Non-pigmented ciliary epithelial cell (primary cell): ENCODE data around the gene KLHL13.
"Not testable (repeated sequence)": the region's sequence is repeated elsewhere in the genome, so short reads cannot be mapped to it uniquely, and the experiment has no call there.

Experiments used
- DNase-seq: peaks from one replicate; pipeline ENCODE4 v3.0.0-alpha.2; 2010; ENCODE audit warnings: low read depth

Gene KLHL13

DNA sequence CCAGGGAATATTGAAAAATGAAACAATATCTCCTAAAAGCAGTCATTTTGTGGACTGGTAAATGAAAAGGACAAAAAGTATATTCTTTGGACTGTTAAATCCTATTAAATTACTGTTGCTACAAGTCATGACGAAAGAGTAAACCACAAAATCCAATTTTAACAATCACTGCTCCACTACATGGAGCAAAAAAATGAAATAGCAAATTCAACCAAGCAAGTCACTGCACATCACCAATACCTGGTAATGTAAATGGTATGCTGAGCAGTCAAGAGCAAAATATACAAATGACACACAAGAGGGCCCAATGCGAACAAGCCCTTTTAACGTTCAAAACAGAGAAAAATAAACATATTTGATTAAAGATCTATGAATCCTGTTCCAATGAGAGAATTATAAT lies 126.2 kb downstream of the KLHL13 start:
- no peak for DNase-seq

DNA sequence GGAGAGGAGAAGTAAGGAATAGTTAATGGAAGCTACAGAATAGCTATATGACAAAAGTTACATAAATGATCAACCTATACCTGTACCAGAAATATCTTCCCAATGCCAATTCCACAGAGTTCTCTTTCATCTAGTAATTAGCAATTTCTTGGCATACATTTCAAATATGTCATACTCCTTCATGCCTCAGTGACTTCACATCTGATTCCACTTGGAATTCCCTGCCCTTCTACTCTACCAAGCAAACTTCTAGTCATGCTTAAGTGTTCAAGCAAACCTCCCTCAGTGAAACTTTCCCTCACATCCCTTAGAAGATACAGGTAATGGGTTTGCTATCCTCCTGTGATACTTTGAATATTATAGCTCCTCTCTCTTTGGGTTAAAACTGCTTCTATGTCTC lies 127.1 kb downstream of the KLHL13 start:
- DNase-seq, result no peak

DNA sequence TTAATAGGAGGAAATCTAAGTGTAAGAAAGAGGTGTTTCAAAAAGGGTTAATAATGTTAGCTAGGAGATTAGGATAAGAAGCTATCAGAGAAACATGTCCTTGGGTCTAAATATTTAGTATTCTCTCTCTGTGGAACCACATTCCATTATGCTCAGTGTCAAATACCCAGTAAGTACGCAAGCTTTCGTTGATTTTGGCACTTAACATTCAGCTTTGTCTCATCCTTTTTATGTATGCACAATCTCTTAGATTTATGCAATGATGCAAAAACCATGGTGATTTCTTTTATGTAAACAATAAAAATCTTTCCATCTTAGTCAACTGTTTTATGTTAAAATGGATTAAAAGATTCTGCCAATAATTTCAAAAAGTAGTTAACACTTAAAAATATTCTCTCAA lies 129.2 kb downstream of the KLHL13 start:
- DNase-seq, result no peak

DNA sequence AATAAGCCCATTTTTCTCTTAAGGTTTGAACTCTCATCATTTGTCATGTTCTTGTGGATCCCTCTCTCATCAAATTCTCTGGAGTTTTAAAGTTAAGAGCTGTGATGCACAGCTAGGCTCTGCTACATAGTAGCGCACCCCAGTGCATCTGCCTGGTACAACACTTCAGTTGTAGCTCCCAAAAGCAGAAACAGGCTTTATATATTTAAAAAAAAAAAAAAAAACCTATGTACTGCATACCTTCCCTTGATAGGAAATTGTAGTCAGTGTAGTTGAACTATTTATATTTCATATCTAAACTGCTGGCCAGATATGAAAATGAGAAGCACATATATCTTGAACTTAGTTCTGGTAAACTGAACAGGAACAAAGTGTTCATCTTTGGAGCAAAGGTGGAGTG lies 131.4 kb downstream of the KLHL13 start:
- no peak for DNase-seq

DNA sequence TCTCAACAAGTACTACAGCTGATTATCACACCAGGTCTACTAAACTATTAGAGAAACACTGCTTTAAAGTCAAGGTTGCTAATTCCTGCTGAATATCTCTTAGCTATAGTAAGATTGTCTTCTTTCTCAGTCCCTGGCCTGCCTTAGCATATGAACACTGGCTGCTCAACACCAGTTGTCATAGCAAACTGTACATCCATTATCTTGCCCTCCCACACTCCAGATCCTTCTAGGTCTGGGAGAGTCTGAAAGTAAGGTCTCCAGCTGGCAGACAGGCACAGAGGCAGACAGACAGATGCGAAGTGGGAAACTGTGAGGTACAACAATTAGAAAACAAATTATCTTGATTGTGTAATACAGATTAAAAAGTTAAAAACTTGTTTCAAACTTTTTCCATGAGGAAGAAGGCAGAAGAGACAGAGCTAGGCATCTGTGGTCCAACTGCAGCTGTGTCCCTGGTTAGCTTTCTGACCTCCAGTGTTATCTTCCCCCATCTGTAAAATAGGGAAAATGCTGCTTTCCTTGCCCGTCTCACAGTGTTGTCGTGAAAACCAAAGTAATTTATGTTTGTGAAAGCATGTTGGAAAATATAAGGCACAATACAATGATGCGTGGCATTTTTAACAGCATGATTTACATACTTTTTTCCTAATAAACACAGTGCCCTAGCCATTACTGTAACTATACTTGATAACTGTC lies 133.8 kb downstream of the KLHL13 start:
- DNase-seq, result no peak

DNA sequence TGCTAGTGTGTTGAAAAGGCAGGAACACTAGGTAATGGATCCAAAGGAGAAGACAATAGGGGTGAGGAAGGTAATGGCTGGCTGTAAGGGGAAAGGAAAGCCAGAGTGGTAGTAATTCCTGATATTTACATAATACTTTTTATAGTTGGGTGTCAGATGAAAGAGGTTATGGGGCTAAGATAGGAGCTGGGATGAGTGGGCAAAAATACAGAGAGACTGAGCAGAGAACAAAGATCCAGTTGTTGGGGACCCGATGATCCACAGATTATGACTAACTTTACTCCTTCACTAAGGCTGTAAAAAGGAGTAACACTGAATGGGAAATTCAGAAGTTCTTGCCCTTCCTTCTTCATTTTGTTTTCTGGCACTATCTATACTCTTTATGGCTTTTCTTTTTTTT lies 138.2 kb downstream of the KLHL13 start:
- no peak for DNase-seq

DNA sequence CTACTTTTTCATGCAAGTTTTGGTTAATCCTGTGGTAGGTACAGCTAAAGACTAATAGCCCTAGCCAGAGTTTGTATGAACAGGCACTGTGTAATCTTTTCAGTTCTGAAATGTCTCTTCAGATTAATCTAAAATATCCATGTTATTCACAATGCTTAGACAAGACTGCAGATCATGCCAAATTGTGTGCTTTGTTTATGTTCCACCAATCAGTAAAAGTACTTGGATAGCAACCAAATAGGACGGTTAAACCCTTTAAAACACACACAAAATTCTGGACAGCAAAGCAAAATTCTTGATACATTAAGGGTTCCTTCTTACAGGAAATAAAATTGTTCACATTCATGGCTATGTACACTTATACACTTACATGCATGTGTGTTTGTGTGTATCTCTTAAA lies 139.1 kb downstream of the KLHL13 start:
- no peak for DNase-seq

DNA sequence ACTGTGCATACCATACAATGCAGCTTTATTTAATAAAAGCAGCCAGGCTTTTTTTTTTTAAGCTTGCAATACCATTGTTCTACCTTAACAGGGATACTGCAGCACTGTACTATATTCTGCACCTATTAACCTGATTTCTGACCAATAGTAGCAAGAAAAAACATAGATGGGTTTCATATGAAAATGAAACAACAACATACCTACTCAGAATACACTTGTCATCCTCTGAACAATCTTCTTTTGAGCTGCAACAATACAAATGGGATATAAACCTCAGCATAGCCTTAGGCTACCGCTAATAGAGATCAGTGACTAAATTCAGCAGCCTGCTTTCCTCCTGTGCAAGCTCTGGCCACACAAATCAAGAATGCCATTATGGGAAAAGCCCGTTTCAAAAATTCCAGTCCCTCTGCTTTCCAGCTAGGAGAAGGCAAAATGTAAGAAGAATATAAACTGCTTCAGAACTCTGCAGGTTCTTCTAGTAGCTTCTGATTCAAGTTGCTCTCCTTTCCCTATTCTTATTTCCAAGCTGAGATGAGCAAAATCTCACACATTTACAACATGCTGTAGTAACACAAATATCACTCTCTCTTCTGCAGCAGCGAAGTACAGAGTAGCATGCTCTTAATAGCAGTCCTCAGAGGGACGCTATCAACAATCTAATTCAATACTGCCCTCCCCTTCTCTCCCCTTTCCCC lies 143.4 kb downstream of the KLHL13 start:
- DNase-seq, result no peak

DNA sequence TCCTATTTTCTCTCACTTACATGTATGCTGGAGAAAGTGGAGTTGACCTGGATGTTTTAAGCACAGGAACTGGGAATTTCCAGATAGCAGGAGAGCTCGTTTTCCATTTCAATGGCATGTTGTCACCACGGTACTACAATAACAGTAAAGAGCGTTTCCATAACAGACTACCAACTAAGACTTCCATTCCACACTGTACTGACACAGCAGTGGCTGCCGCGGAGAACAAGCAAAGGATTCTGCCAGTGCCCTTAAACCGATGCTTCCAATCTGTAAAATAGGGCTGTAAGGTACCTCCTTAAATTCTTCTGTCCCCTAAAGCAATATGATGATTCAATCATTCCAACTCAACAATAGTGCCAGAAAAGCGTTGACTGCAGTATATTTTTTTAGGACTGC lies 143.9 kb downstream of the KLHL13 start:
- no peak for DNase-seq

DNA sequence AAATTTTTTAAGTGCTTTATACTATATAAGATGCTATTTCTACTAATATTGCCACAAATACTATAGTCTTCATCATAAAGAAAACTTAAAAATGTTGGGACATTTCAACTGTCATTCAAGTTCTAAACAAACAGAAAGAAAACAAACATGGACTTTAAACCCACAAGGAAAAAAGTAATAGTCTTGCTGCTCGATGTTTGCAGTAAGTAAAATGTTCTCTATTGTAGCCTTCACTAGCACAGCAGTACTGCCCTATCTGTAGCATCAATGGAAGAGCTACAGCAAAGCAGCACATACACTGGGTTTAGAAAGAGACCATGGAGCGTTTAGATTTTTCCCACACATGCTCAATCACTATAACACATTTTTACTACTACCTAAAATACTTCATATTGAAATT lies 146.8 kb downstream of the KLHL13 start:
- no peak for DNase-seq

DNA sequence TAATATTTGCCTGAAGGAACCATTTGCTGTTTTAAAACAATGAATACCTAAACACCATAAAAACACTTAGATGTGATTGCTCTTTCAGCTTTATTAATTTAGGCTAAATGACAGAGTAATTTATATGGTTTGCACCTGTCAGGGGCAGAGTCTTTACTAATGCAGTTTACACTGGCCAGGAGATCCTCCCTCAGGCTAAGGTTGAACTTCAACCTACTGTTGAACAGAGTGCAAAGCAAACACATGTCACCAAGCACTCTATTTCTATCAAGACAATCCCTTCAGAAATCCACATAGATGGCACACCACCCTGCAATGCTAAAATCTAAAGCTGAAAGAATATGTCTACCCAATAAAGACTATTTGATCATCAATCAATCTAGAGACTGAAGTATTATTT lies 147.3 kb downstream of the KLHL13 start:
- no peak for DNase-seq

DNA sequence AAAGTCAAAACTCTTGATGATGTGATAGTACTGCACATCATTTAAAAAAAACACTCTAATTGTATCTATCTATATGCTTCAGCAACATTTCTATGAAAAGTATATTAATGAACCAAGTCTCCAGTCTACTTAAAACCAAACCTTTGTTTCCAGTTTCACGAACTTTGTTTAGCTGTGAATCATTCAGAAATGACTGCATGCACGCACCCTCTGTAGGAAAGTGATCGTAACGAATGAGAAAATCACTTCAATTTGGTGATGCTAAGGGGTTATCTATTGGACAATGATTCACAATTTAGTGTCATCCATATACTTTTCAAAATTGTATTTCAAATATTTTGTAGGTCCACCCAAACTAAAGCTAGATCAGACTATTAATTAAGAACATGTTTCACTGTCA lies 157.6 kb downstream of the KLHL13 start:
- no peak for DNase-seq

DNA sequence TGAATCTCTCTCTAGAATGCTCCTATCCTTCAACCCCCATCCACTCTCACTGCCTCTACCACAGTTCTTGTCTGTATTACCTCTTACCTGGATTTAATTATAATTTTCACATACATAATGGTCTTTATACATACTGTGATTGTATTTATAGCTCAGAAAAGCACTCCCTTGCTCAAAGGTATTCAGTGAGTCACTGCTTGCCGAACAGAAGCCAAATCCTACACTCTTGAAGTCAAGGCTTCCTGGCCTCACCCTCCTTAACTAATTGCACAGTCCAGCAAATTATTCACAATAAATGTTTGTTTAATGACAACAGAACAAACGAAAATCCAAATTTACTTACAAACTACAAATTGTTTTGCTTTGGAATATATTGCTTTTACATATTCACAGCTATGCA lies 159.5 kb downstream of the KLHL13 start:
- DNase-seq, result no peak

DNA sequence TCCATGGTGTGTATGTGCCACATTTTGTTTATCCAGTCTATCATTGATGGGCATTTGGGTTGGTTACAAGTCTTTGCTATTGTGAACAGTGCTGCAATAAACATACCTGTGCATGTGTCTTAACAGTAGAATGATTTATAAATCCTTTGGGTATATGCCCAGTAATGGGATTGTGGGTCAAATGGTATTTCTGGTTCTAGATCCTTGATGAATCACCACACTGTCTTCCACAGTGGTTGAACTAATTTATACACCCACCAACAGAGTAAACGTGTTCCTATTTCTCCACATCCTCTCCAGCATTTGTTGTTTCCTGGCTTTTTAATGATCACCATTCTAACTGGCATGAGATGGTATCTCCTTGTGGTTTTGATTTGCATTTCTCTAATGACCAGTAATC lies 177.3 kb downstream of the KLHL13 start:
- DNase-seq, result not testable (repeated sequence)

DNA sequence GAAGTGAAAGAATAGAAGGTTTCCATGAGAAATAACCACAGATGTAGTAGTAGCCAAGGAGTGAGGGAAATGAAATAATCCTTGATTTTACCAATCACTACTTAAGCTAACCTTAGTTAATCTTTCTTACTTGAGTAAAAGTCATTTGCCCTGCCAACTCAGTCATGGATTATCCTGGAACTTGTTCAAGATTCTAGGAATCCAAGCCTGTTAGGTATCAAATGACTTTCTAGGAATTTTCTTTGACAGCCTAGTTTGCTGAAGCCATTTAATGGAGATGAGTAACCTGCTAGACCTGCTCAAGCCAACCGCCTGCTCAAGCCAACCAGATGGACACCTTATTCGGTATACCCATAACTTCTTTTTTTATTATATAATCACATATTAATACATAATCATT lies 180.5 kb downstream of the KLHL13 start:
- no peak for DNase-seq

DNA sequence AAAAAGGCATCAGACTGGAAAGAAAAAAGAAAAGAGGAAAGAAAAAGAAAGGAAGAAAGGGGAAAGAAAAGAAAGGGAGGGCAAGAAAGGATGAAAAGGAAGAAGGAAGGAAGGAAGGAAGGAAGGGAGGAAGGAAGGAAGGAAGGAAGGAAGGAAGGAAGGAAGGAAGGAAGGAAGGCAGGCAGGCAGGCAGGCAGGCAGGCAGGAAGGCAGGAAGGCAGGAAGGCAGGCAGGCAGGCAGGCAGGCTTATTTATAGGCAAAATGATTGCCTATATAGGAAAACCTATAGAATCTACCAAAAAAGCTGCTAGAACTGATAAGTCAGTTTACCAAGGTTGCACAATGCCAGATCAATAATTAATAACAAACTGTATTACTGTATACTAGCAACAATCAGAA lies 186.5 kb downstream of the KLHL13 start:
- DNase-seq, result not testable (repeated sequence)

DNA sequence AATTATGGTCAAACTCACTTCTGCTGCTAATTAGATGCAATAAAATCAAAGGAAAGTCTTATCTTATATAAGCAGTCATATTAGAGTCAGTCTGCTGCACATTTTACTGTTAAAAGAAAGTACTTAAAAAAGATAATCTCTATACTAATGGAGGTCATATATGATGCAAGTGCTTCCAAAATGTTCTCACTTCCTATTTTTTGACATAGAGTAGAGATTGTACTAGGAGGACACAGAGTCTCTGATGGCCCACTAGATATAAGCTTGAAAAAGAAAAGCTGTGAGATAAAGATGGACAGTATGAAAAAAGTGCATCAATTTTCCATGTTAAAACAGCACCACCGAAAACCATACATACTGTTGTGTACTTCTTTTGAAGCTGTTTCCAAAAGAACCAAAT lies 196.9 kb downstream of the KLHL13 start:
- no peak for DNase-seq

DNA sequence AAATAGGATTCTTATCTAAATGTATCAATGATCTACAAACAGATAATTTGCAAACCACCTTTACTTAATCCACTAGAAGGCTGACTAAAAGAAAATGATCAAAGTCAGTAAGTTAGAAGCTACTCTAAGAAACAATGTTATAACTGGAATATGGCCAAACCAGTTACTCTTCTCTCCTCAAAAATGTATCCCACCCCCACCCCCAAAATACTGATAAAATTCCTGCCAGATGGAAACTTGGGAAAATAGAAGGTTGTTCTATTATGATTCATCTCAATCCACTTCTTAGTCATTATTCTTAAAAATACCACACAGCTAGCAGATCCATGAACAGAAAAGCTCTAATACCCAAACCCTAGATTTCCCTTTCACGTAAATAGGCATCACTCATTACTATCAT lies 206.4 kb downstream of the KLHL13 start:
- DNase-seq, result no peak

DNA sequence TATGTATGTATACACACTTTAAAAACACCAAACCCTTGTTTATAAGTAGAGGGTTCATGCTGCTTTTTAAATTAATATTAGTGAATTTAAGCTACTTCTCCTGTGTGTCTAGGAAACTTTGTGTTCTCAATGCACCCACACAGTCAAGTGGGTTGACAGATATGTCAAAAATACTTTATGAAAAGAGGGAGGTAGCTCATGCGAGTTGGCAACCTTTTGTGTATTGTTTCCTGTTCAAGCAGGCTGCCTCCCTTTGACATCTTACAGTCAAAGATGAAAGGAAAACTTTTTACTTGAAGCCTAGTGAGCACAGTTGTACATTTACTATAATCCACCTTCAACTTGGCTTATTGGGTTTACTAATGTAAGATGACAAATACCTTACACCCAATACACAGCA lies 218.4 kb downstream of the KLHL13 start:
- DNase-seq, result no peak

DNA sequence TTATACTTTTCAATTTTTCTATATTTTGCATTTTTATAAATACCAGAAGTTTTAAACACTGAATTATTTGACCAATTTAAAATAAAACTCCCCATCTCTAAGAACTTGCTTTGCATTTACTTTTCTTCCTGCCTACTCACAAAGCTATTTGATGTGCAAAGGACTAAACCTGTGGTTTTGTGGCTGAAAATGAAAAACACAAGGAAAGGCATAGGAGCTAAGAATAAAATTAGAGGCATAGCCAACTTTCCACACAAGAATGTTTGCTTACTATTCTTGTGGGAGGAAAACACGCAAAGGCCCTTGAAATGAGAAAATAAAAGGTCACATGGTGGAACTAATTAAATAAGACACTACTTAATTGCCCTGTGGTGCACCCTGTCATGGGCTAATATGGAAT lies 221.2 kb downstream of the KLHL13 start:
- DNase-seq, result no peak

DNA sequence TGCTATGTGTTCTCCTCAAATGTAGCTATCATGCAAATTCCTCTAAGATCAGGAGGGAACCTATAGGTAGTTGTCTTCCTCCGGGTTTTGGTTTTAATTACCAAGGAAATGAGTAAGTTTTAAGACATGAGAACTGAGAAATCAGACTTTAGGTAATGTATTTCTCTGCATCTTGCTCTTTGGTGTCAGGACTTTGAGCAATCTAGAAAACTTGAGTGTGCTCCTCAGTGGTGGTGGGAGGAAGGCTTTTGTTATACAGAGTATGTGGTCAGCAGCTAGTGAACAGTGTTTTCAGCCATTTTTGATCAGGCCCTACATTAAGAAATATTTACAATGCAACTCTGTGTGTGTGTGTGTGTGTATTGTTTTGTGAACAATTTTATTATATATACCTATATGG lies 224.1 kb downstream of the KLHL13 start:
- DNase-seq, result no peak

DNA sequence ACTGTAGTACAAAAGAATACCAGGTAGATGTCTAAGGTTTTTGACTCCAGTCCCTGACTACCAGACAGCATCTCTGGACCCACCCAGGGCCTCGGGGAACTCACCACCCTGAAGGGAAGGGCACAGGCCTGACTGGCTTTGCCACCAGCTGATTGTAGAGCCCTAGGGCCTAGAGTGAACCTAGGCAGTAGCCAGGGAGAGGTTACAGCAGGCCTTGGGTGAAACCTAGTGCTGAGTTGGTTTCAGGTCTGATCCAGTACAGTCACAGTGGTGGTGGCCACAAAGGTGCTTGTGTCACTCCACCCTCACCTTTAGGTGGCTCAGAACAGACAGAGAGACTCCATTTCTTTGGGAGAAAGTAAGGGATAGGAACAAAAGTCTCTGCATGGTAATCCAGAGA lies 244.8 kb downstream of the KLHL13 start:
- no peak for DNase-seq

DNA sequence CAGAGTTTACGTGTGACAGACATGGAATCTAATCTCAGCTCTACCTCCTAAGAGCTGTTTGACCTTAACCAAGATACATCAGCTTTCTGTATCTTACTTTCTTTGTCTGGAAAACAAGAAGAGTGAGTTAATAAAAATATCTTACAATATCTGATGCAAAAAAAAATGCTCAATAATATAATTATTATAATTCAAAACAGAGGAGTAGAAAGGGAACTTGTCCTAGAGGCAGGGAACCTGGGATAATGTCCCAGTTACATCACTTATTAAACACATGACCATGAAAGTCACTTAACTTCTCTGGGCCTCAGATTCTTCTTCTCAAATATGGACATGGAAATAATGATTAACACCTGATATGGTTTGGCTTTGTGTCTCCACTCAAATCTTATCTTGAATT lies 256.1 kb downstream of the KLHL13 start:
- no peak for DNase-seq

DNA sequence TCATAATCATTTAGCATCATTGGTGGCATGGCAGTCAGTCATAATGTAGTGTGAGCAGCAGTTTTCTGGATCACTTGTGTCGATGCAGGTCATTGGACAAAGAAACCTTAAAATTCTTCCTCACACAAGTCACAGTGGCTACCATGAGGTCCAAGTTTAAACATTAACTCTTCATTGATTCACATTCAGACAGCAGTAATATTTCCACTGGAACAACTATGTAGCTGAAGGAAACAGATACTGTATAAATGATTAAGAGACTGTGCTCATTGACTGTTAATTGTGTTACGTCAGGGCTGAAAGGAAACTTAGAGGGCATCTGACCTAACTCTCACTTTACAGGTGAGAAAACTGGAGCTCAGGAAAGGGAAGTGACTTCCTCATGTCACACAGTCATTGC lies 261.8 kb downstream of the KLHL13 start:
- DNase-seq, result no peak
